GM12874 (cell line): Measurements from ENCODE around the gene HRH1.

Experiments
- CTCF ChIP-seq: IDR thresholded peaks from 2 replicates; pipeline ENCODE4 v1.5.1; 2011; ENCODE audit warnings: low read depth, mild to moderate bottlenecking, control low read depth, low read length, moderate library complexity; ENCODE audit not compliant: insufficient read depth

The HRH1 gene

GRCh38 chr3:11128682-11129632 is 25.3 kb upstream of the HRH1 start:
- TF ChIP-seq CTCF, result no peak

DNA sequence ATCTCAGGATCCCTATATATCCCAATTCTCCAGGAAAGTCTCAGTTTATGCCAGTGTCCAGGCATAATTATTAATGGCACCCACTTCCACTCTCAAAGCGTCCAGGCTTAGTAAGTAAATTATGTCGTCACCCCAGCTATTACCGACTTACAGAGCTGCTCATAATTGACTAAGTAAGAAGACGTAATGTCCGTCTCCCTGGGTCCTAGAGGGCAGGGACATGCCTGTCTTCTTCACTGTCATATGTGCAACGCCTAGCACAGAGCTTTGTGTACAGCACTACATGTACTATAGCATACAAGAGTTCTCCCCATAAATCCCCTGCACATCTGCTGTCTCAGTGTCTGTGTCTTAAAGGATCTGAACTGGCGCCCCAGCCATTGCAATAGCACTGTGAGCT is 23.9 kb upstream of the HRH1 start:
- no peak for TF ChIP-seq CTCF

- no peak for TF ChIP-seq CTCF
These were observed 22.9 kb upstream of the HRH1 start for GRCh38 chr3:11131371-11131770.

DNA sequence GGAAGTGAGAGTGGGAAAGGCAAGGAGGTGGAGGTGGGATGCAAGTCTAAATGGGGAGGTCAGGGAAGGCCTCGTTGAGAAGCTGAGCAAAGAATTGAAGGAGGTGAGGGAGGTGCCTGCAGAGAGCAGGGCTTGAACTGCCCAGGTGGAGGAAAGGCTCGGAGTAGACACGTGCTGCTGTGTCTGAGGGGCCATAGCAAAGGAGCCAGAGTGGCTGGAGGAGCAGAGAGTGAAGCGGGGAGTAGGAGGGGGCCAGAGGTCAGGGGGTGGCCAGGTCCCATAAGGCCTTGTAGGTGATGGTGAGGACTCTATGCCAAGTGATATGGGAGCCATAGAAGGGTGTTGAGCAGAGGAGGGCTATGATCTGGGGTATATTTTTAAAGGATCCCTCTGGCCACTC is 21.4 kb upstream of the HRH1 start:
- TF ChIP-seq CTCF, result no peak

GRCh38 chr3:11134794-11135193 is 19.5 kb upstream of the HRH1 start:
- TF ChIP-seq CTCF, result no peak

DNA sequence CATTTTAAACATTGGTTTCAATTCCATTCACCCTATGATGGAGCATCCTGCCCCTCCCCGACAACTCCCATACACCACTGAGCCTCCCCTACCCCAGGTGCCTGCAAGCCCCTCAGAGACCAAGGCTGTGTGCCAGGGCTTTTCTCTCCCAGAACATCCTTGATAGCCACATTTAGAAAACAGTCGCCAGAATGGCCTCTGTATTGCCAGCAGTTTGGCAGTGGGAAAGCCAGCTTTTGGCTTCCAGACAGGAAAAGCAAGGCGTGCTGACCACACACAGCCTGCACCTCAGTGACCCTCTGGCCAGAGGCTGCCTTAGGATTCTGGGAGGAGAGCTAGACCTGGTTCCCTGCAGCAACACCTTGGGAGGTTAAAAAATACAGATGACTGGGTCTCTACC is 18.2 kb upstream of the HRH1 start:
- no peak for TF ChIP-seq CTCF

DNA sequence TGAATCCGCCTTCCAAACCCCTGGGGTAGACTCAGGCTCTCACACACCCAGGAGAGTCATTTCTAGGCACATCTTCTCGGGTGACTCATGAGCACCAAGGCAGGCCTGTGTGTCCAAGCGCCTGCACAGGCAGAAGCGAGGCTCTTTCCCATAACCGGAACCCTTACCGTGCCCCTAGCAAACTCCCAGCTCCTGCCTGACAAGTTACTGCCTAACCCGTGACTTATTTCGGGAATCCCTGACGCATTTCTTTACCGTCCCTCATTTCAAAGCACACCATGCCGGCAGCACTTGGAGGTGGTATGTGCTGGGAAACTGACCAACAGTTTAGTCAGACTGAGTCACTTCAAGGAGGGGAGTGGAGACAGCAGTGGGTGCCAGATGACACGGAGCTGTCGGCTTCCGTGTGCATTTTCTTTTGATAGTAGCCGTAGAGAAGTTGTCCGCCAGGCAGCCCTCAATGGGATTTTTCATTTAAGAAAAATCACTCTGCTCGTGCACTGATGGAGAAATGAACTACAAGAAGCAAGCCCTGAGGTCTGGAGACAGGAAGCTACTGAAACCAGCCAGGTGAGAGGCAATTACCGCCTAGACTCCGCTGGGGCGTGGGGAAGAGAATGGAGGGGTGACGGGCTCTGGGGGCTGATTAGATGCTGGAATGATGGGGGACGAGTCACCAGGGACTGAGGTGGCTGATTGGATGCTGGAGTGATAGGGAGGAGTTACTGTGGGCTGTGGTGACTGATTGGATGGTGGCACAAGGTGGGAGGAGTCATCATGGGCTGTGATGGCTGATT is 17.3 kb upstream of the HRH1 start:
- TF ChIP-seq CTCF, result no peak
